A549 (cell line): ENCODE measurements around the gene TCAIM. TPM values are rescaled to one million over a fixed set of nuclear protein-coding genes. Genes with fewer than 3 reads are reported as not detected.

ENCODE experiments used
- ATAC-seq, 2 experiments: fragments of 200-7000 bp in 1 of 2; fragments of >200 bp in 1 of 2; cut with Nextera tagmentation in 1 of 2; cut with Tn5 transposase in 1 of 2; 3 replicates each; pipeline versions ENCODE4 v1.8.0 to v1.9.1; 2018 to 2020; ENCODE audit warnings: mild to moderate bottlenecking in 1 of 2, moderate library complexity in 1 of 2
- CTCF ChIA-PET: fragments of 300-600 bp; sonication (Branson Sonifier 250); formaldehyde crosslinking; extraction: SDS; loops from one replicate; lab custom pipeline; 2021; ENCODE audit warnings: antibody characterized with exemption, inconsistent platforms; lab: Yijun Ruan, JAX
- POLR2A ChIA-PET: fragments of 350-600 bp; formaldehyde crosslinking; extraction: SDS; loops from one replicate; lab custom pipeline; 2021; ENCODE audit warnings: antibody characterized with exemption, inconsistent platforms; lab: Yijun Ruan, JAX
- DNase-seq, 2 experiments: peaks; one replicate each; pipeline versions ENCODE4 v3.0.0 to v3.0.0-alpha.2; 2011 to 2016; ENCODE audit warnings: low read depth in 1 of 2, low spot score in 1 of 2
- FAIRE-seq: peaks from 2 replicates; lab custom pipeline; 2011; peaks lifted over from hg19 to GRCh38; lab: Jason Lieb, UNC
- H3K27ac ChIP-seq, 2 experiments: fragments of >200 bp; sonication (Bioruptor Twin); formaldehyde crosslinking; 3 replicates each; pipeline ENCODE4 v1.5.1; 2016 to 2017
- H3K4me1 ChIP-seq: fragments of >200 bp; sonication (Bioruptor Twin); formaldehyde crosslinking; 3 replicates; pipeline ENCODE4 v1.6.1; 2016
- H3K4me2 ChIP-seq: fragments of >200 bp; sonication (Bioruptor Twin); formaldehyde crosslinking; 3 replicates; pipeline ENCODE4 v1.6.1; 2016
- H3K4me3 ChIP-seq: fragments of >200 bp; sonication (Bioruptor Twin); formaldehyde crosslinking; 3 replicates; pipeline ENCODE4 v1.5.1; 2016
- H3K9me3 ChIP-seq: fragments of >200 bp; sonication (Bioruptor Twin); formaldehyde crosslinking; 3 replicates; pipeline ENCODE4 v1.6.1; 2016
- ATOH8 ChIP-seq: fragments of 250-450 bp; sonication (Bioruptor Pico); IDR thresholded peaks from 2 replicates; pipeline ENCODE4 v1.5.0; 2020; ENCODE audit warnings: low read depth, mild to moderate bottlenecking, moderate library complexity
- BCL3 ChIP-seq: fragments of >200 bp; sonication (Bioruptor Twin); formaldehyde crosslinking; IDR thresholded peaks from 3 replicates; pipeline ENCODE4 v1.6.1; 2016
- BHLHE40 ChIP-seq: IDR thresholded peaks from 2 replicates; pipeline ENCODE4 v1.6.1; 2012; ENCODE audit warnings: low read depth, low read length, inconsistent platforms
- CTCF ChIP-seq: fragments of >200 bp; sonication (Bioruptor Twin); formaldehyde crosslinking; IDR thresholded peaks from 3 replicates; pipeline ENCODE4 v1.5.1; 2016
- E2F6 ChIP-seq: IDR thresholded peaks from 2 replicates; pipeline ENCODE4 v1.6.1; 2012; ENCODE audit warnings: low read depth, borderline replicate concordance
- EHF ChIP-seq: fragments of 250-450 bp; sonication (Bioruptor Pico); IDR thresholded peaks from 2 replicates; pipeline ENCODE4 v1.5.0; 2020; ENCODE audit warnings: mild to moderate bottlenecking
- EP300 ChIP-seq, 2 experiments: fragments of >200 bp; sonication (Bioruptor Twin); formaldehyde crosslinking; IDR thresholded peaks; 2 replicates in 1 of 2; 3 replicates in 1 of 2; pipeline ENCODE4 v1.6.1; 2016 to 2017
- ESRRA ChIP-seq: fragments of 150-350 bp; IDR thresholded peaks from 2 replicates; pipeline ENCODE4 v1.6.1; 2014; ENCODE audit warnings: mild to moderate bottlenecking, low read length, borderline replicate concordance
- FOSL2 ChIP-seq, 2 experiments: fragments of 450-650 bp in 1 of 2; fragments of >200 bp in 1 of 2; sonication (Bioruptor Twin) in 1 of 2; formaldehyde crosslinking; IDR thresholded peaks; 2 replicates each; pipeline versions ENCODE4 v1.5.0 to v1.6.1; 2016 to 2020; ENCODE audit warnings: mild to moderate bottlenecking in 1 of 2, moderate library complexity in 1 of 2
- GATA3 ChIP-seq: IDR thresholded peaks from 2 replicates; pipeline ENCODE4 v1.6.1; 2012; ENCODE audit warnings: borderline replicate concordance
- HEYL ChIP-seq: fragments of 250-450 bp; sonication (Bioruptor Pico); IDR thresholded peaks from 2 replicates; pipeline ENCODE4 v1.8.0; 2021; ENCODE audit warnings: mild to moderate bottlenecking, moderate library complexity
- HMGXB4 ChIP-seq: fragments of 250-450 bp; sonication (Bioruptor Pico); IDR thresholded peaks from 2 replicates; pipeline ENCODE4 v1.5.0; 2021; ENCODE audit warnings: mild to moderate bottlenecking, moderate library complexity, borderline replicate concordance
- JUN ChIP-seq, 2 experiments: fragments of >200 bp; sonication (Bioruptor Twin); formaldehyde crosslinking; IDR thresholded peaks; 2 replicates in 1 of 2; 3 replicates in 1 of 2; pipeline ENCODE4 v1.6.1; 2016 to 2017
- MAFK ChIP-seq: fragments of 450-650 bp; IDR thresholded peaks from 2 replicates; pipeline ENCODE4 v1.6.1; 2014; ENCODE audit not compliant: partially characterized antibody
- MAX ChIP-seq: IDR thresholded peaks from 2 replicates; pipeline ENCODE4 v1.6.1; 2012
- MYC ChIP-seq: IDR thresholded peaks from 2 replicates; pipeline ENCODE4 v1.6.1; 2012; ENCODE audit warnings: mild to moderate bottlenecking, inconsistent platforms, low read length, improper control_type of control experiment, borderline replicate concordance
- NR3C1 ChIP-seq: fragments of >200 bp; sonication (Bioruptor Twin); formaldehyde crosslinking; IDR thresholded peaks from 3 replicates; pipeline ENCODE4 v1.6.1; 2017
- PBX3 ChIP-seq: IDR thresholded peaks from 2 replicates; pipeline ENCODE4 v1.6.1; 2012
- PHF8 ChIP-seq: fragments of 200-600 bp; sonication (generic); IDR thresholded peaks from 2 replicates; pipeline ENCODE4 v1.6.1; 2016; ENCODE audit warnings: low read depth, mild to moderate bottlenecking, antibody characterized with exemption, moderate library complexity, borderline replicate concordance
- POLR2A ChIP-seq: IDR thresholded peaks from 2 replicates; pipeline ENCODE4 v1.6.1; 2012; ENCODE audit warnings: mild to moderate bottlenecking, low read length
- RARB ChIP-seq: fragments of 250-450 bp; sonication (Bioruptor Pico); IDR thresholded peaks from 2 replicates; pipeline ENCODE4 v1.8.0; 2021; ENCODE audit warnings: mild to moderate bottlenecking, moderate library complexity
- RFX5 ChIP-seq: fragments of 450-650 bp; IDR thresholded peaks from 2 replicates; pipeline ENCODE4 v1.7.1; 2014; ENCODE audit warnings: antibody characterized with exemption, mild to moderate bottlenecking, moderate library complexity
- RNF2 ChIP-seq: fragments of 200-600 bp; sonication (generic); IDR thresholded peaks from 2 replicates; pipeline ENCODE4 v1.6.1; 2016; ENCODE audit warnings: low read depth, mild to moderate bottlenecking, antibody characterized with exemption, moderate library complexity, borderline replicate concordance
- TFCP2L1 ChIP-seq: fragments of 250-450 bp; sonication (Bioruptor Pico); IDR thresholded peaks from 2 replicates; pipeline ENCODE4 v1.5.0; 2021; ENCODE audit warnings: mild to moderate bottlenecking
- USF2 ChIP-seq: fragments of 450-650 bp; IDR thresholded peaks from 2 replicates; pipeline ENCODE4 v1.6.1; 2014; ENCODE audit warnings: antibody characterized with exemption
- ZC3H11A ChIP-seq: fragments of 450-650 bp; IDR thresholded peaks from 2 replicates; pipeline ENCODE4 v1.6.1; 2014; ENCODE audit warnings: antibody characterized with exemption, mild to moderate bottlenecking
- ZFP36 ChIP-seq: fragments of 450-650 bp; IDR thresholded peaks from 2 replicates; pipeline ENCODE4 v1.6.1; 2014; ENCODE audit warnings: borderline replicate concordance; ENCODE audit not compliant: partially characterized antibody
- WGBS: methylation state at CpG from one replicate; pipeline ENCODE4 v1.1.6; 2017; ENCODE audit errors: missing lambda C conversion rate; 5-methylcytosine and 5-hydroxymethylcytosine counted together
- polyA minus RNA-seq: library from RNA; depleted of rRNA, polyadenylated mRNA; stranded (reverse); fragments of >200 nt; gene quantifications from 2 replicates; pipeline ENCODE4 v1.2.3, GENCODE V29; 2011; rRNA and poly(A)+ RNA removed
- polyA plus RNA-seq, 4 experiments: library from polyadenylated mRNA; depleted of rRNA in 3 of 4; stranded (reverse); fragments of >200 nt; fragmentation: RNase III in 1 of 4; extraction: RNeasy Plus Mini Kit Qiagen cat#74134 plus additional on column Dnase treatment in 1 of 4; gene quantifications; 2 replicates in 3 of 4; 3 replicates in 1 of 4; pipeline ENCODE4 v1.2.3, GENCODE V29; 2011 to 2017

Gene TCAIM
- polyA plus RNA-seq (2011; rRNA removed) (19.2 TPM in 2 replicates), polyA plus RNA-seq (2017; fragmentation: RNase III; extraction: RNeasy Plus Mini Kit Qiagen cat#74134 plus additional on column Dnase treatment) (10.2 to 12.1 TPM (median 10.8 TPM) in 3 replicates), polyA minus RNA-seq (6.1 and 7.4 TPM in 2 replicates)
- 4.4 and 5.1 TPM in 2 replicates for polyA plus RNA-seq (2012; cell fraction: cytosol; rRNA removed)
- polyA plus RNA-seq (2012; cell fraction: nucleus; rRNA removed), result 1.2 and 2.1 TPM in 2 replicates

GRCh38 chr3:44338010-44338827 lies at the start of gene TCAIM:
Gene TCAIM, plus strand, starts transcription at chr3:44338766. Its CDS starts 16,017 bp downstream, at chr3:44354783.
- peak within 1 kb of the TSS; percentile 99 for H3K27ac ChIP-seq
- FAIRE-seq, result no peak
- H3K4me2 ChIP-seq, result peak within 1 kb of the TSS; percentile 94
- peaks cover 9% of the 10 kb centered on the region; the same call in 2 of the 3 replicates for H3K4me1 ChIP-seq
- ChIA-PET CTCF (interaction anchor here (1.5 kb wide), 1 partner anchor 40 kb away, joined by 3 read pairs; no protein-coding TSS in a partner anchor), POLR2A (interaction anchor here (1.2 to 1.7 kb wide), 7 partner anchors 17 to 638 kb away, joined by 3 to 8 read pairs (median 7); partner anchors contain the start of genes EXOSC7, KIAA1143, KIF15 and ZDHHC3)
- peak; percentile 93 to 97 for DNase-seq
- TF ChIP-seq EP300 (IDR thresholded peaks at IDR 0.05), result no peak
- TF ChIP-seq MAFK, result peak; percentile 97
- no peak for TF ChIP-seq FOSL2 (IDR thresholded peaks at IDR 0.05)
- 0 out of 2 replicates have a peak, but pooled peaks have one; percentile 9 for TF ChIP-seq FOSL2 (CRISPR knock-in tag; IDR thresholded peaks at IDR 0.05)
- peak; percentile 41; the same call in 1 of the 2 replicates for TF ChIP-seq USF2
- no peak for TF ChIP-seq EHF (CRISPR knock-in tag)
- peak; percentile 64; the same call in 1 of the 2 replicates for TF ChIP-seq RFX5
- TF ChIP-seq MAX, result peak; percentile 91
- no peak; the same call in 1 of the 2 replicates for TF ChIP-seq GATA3
- TF ChIP-seq JUN (IDR thresholded peaks at IDR 0.05), result peak; percentile 65 to 83; a peak in 4 of 5 replicates
- peak; percentile 76 for TF ChIP-seq POLR2A
- peak; percentile 54; the same call in 1 of the 3 replicates for TF ChIP-seq BCL3
- TF ChIP-seq TFCP2L1, result no peak
- TF ChIP-seq ZC3H11A, result no peak
- TF ChIP-seq E2F6, result peak; percentile 87
- no peak for TF ChIP-seq RARB (CRISPR knock-in tag)
- no peak for TF ChIP-seq BHLHE40
- TF ChIP-seq NR3C1, result no peak
- TF ChIP-seq ZFP36, result no peak
- peak; percentile 86; the same call in 1 of the 2 replicates for TF ChIP-seq PHF8
- TF ChIP-seq CTCF, result no peak
- 0 out of 2 replicates have a peak, but pooled peaks have one; percentile 44 for TF ChIP-seq PBX3
- TF ChIP-seq RNF2, result no peak
- TF ChIP-seq MYC, result no peak
- TF ChIP-seq ESRRA, result no peak
- no peak for TF ChIP-seq HMGXB4
- no peak for TF ChIP-seq HEYL (CRISPR knock-in tag)
- TF ChIP-seq ATOH8 (CRISPR knock-in tag), result peak; percentile 66; the same call in 1 of the 2 replicates
- H3K9me3 ChIP-seq, result no peaks in the 10 kb centered on the region
- ATAC-seq, result peak; percentile 97 to 99
- WGBS, result under 1% methylated on average over 17 of the region's 77 CpGs
- H3K4me3 ChIP-seq, result peak within 1 kb of the TSS; percentile 73
